ENCODE results near the gene CPNE9.
"Not testable (repeated sequence)": the region's sequence is repeated elsewhere in the genome, so short reads cannot be mapped to it uniquely, and the experiment has no call there.

CPNE9 gene

GRCh38 chr3:9749296-9749644, 45.6 kb downstream of the CPNE9 start:
- no peak for DNase-seq

- DNase-seq, result peak; percentile 88 to 90
Measured at GRCh38 chr3:9749645-9750555, 46.3 kb downstream of the CPNE9 start, which contains the start of gene OGG1. Gene OGG1, plus strand, starts transcription at chr3:9749952. Its CDS starts 335 bp downstream, at chr3:9750287.

- no peak for DNase-seq
Measured at GRCh38 chr3:9750556-9751411, 47.2 kb downstream of the CPNE9 start.

GRCh38 chr3:9754678-9755077, 51.0 kb downstream of the CPNE9 start:
- no peak for DNase-seq

DNA sequence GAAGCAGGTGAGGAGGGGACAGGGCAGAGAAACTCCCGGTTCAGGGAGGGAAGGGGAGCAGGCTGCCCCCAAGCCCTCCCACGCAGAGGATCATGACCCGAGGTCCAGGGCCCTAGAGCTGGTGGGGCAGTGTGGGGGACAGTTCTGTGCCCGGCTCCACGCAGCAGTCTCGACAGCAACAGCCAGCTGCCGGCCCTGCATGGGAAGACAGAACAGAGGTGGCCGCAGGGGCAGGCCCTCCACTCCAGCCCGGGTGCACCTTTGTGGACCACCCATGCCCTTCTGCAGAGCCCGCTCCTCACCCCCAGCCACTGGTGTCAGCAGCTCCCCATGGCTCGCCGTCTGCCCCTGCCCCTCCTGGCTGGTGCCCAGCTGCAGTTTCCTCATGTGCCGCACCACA, 53.8 kb downstream of the CPNE9 start:
- DNase-seq, result no peak

- DNase-seq, result no peak
Measured at GRCh38 chr3:9760779-9761505, 57.3 kb downstream of the CPNE9 start.

GRCh38 chr3:9761919-9762318, 58.3 kb downstream of the CPNE9 start:
- no peak for DNase-seq

GRCh38 chr3:9762871-9763270, 59.2 kb downstream of the CPNE9 start:
- DNase-seq, result no peak

DNA sequence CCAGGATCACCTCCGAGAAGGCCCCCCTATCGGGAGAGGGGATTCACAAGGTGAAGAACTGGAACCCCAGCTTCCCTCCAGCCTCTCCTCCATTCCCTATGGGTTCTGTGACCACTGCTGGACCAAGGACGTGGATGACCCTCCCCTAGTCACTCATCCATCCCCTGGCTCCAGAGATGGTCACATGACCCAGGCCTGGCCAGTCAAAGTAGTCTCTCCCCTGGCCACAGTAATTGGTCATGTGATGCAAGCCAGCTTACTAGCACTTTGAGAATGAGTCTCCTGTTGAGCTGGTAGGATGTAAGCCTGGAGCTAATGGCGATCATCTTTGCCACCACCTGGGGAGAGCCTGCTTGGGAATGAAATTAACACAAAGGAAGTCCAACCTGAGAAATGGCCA, 62.2 kb downstream of the CPNE9 start:
- DNase-seq, result no peak

- no peak for DNase-seq
Measured at GRCh38 chr3:9767418-9767817, 63.8 kb downstream of the CPNE9 start.

- DNase-seq, result no peak
Measured at GRCh38 chr3:9768141-9768775, 64.6 kb downstream of the CPNE9 start.

GRCh38 chr3:9769012-9769411, 65.4 kb downstream of the CPNE9 start:
- DNase-seq, result no peak

DNA sequence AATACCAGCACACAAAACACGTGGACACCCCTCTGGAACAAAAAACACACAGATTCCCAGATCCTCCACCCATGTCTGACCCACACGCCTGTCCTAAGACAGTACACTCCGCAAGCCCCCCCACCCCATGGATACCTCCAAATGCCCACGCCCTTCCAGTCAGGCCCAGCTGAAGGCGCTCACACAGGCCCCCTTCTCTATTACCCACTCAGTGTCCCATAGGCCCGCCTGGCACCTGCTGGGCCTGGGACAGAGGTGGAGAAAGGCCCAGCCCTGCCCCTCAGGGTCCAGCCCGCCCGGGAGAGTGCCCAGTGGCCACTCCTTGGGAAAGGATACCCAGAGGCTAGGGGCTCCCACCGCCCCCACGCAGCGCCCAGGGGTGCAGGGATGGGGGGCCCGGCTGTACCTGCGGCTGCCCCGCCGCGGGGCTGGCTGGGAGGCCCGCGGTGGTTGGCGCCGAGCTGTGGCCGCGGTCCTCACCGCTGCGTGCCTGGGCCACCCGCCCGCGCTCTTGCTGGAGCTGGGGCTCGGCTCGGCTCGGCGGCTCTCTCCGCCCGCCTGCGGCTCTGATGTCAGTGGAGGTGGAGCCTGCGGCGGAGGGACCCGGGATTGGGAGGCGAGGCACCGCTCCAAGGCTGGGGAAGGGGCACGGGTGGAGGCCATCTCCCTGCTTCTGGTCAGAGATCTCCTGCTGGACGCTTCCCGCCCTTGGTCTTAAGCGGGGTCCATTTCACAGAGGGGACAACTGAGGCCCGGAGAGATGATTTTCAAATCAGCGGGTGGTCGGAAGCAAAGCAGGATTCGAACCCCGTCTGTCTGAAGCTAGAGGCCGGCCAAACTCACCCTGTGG, 66.0 kb downstream of the CPNE9 start, which contains the start of gene CAMK1:
CAMK1 (minus strand) TSS at position 522 of the 850 bp plus-strand sequence. CDS start 2,198 bp downstream, outside the sequence.
- DNase-seq, result peak; percentile 67 to 74

DNA sequence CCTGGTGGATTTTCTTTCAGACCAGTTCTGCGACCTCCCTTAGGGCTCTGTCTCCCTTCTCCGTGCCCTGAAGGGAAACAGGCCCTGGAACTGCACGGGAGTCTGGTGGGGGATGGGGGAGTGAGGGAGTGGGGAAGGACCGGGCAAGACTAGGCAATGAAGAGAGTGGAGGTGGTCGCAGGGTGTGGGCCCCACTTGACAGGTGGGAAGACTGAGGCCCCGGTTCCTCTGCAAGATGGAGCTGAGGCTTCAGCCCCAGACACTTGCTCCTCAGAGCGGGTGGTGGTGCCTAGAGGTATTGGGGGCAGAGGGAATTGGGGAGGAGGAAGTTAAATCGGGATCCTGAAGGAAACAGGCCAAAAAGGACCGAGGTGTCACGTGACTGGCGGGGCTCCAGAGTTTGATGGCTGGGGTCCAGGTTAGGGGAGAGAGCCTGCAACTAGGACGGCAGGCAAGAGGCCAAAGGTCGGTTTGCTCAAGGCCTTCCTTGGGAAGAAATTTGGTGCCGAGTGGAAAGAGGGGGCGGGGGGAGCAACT, 66.7 kb downstream of the CPNE9 start:
- DNase-seq, result no peak

GRCh38 chr3:9771007-9771406, 67.4 kb downstream of the CPNE9 start:
- DNase-seq, result not testable (repeated sequence)

- no peak for DNase-seq
Measured at GRCh38 chr3:9776896-9777693, 73.5 kb downstream of the CPNE9 start.

- DNase-seq, result peak in 1 of 2 donors; percentile 26
Measured at GRCh38 chr3:9777694-9778021, 74.0 kb downstream of the CPNE9 start.

DNA sequence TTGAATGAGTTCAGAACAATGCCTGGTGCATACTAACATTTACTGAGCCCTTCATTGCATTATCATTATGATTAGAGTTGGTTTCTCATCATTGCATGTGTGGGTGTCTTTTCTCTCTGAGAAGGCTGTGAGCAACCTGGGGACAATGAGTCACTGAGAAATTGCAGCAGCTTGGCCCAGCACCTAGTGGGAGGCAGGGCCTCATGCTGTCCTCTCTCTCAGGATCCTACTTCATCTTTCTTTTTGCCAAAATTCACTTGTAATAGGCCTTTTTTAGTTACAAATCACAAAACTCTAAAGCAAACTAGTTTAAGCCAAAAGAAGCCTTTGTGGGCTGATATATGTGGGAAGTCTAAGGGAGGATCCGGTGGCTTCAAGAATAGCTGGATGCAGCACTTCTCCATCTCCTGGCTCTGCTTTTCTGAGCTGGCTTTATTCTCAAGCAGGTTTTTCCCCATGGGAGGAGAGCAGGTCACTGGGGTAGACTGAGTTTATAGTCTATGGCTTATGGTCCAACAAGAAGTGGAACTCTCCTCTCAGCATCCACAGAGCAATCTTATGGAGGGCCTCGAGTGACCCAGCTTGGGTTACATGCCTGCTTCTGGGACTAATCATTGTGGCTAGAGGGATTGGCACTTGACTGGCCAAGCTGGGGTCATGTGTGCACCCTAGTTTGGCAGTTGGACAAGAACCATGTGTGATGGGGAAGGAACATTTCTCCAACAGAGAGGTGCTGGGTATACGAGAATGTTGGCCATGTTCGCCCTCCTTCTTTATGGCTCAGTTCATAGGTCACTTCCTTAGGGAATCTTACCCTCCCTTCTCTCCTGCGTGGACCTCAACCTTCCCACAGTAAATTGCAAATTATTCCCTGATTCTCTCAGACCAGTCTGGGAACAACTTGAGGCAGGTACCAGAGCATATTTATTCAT, 74.8 kb downstream of the CPNE9 start:
- DNase-seq, result peak in 1 of 2 donors; percentile 48

GRCh38 chr3:9779075-9779593, 75.5 kb downstream of the CPNE9 start:
- DNase-seq, result no peak
